Uterus (tissue), 2 donors: ENCODE results near the gene TNFRSF18.

Experiments used
- CTCF ChIP-seq, 4 experiments: fragments of 200-600 bp in 2 of 4; fragments of 450-650 bp in 2 of 4; sonication (generic) in 2 of 4; IDR thresholded peaks; one replicate each; pipeline ENCODE4 v1.5.1; 2016 to 2019; ENCODE audit warnings: antibody characterized with exemption in 4 of 4, mild to moderate bottlenecking in 2 of 4, moderate library complexity in 1 of 4
- POLR2A ChIP-seq, 2 donors: fragments of 450-650 bp; IDR thresholded peaks; one replicate each; pipeline ENCODE4 v1.6.1; 2016; ENCODE audit warnings: antibody characterized with exemption in 2 of 2, mild to moderate bottlenecking in 1 of 2, moderate library complexity in 1 of 2

GRCh38 chr1:1163538-1164070 is 42.8 kb downstream of the TNFRSF18 start:
- TF ChIP-seq CTCF (IDR thresholded peaks at IDR 0.05) (no peak), POLR2A (IDR thresholded peaks at IDR 0.05) (no peak)
